Suprapubic skin (tissue), 4 donors: ENCODE measurements around the gene COMMD7.
"Not testable (repeated sequence)": the region's sequence is repeated elsewhere in the genome, so short reads cannot be mapped to it uniquely, and the experiment has no call there.

ENCODE experiments used
- EP300 ChIP-seq: sonication (generic); formaldehyde crosslinking; IDR thresholded peaks from one replicate; pipeline ENCODE4 v1.6.1; 2017; ENCODE audit warnings: antibody characterized with exemption
- POLR2A ChIP-seq, 2 donors: fragments of 450-650 bp; IDR thresholded peaks; one replicate each; pipeline ENCODE4 v1.6.1; 2017; ENCODE audit warnings: antibody characterized with exemption in 2 of 2, mild to moderate bottlenecking in 2 of 2, moderate library complexity in 2 of 2
- POLR2AphosphoS5 ChIP-seq, 3 donors: sonication (generic); formaldehyde crosslinking; IDR thresholded peaks; one replicate each; pipeline ENCODE4 v1.6.1; 2017; ENCODE audit warnings: antibody characterized with exemption in 3 of 3
- TF ChIP-seq, protein P1 (sequence below), 2 donors: fragments of 200-600 bp in 1 of 2; fragments of 450-650 bp in 1 of 2; sonication (generic) in 1 of 2; IDR thresholded peaks; one replicate each; pipeline ENCODE4 v1.5.1; 2016 to 2019; ENCODE audit warnings: antibody characterized with exemption in 2 of 2, mild to moderate bottlenecking in 1 of 2, moderate library complexity in 1 of 2

DNA sequence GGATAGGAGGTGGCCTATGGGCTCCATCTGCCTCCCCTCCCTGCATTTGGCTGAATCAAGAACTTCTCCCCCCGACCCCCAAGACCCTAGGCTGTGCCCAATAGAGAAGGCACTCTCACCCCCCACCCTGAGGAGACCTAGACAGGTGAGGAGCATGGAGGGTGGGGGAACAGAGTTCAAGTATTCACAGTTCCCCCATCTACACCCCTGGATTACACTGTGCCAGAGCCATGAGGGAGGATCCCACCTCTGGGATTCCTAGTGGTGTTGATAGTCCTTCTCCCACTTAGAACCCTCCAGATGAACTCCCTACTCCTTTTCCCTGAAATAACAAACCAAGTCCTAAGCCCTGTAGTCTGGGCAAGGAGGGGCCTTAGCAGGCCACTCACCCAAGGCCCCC, 54.3 kb downstream of the COMMD7 start:
- TF ChIP-seq, protein P1, sequence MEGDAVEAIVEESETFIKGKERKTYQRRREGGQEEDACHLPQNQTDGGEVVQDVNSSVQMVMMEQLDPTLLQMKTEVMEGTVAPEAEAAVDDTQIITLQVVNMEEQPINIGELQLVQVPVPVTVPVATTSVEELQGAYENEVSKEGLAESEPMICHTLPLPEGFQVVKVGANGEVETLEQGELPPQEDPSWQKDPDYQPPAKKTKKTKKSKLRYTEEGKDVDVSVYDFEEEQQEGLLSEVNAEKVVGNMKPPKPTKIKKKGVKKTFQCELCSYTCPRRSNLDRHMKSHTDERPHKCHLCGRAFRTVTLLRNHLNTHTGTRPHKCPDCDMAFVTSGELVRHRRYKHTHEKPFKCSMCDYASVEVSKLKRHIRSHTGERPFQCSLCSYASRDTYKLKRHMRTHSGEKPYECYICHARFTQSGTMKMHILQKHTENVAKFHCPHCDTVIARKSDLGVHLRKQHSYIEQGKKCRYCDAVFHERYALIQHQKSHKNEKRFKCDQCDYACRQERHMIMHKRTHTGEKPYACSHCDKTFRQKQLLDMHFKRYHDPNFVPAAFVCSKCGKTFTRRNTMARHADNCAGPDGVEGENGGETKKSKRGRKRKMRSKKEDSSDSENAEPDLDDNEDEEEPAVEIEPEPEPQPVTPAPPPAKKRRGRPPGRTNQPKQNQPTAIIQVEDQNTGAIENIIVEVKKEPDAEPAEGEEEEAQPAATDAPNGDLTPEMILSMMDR (IDR thresholded peaks at IDR 0.05) = not testable (repeated sequence)
- not testable (repeated sequence) for TF ChIP-seq POLR2A (IDR thresholded peaks at IDR 0.05); EP300; POLR2AphosphoS5 (IDR thresholded peaks at IDR 0.05)
